ENCODE data around the gene RAB22A. TPM values are rescaled to one million over a fixed set of nuclear protein-coding genes. Genes with fewer than 3 reads are reported as not detected.

The RAB22A gene
- total and polyA plus RNA-seq, 2 donors (not counting 3 experiments of a cell fraction or from before 2014, with no cell fraction given), result 8.6 to 16.3 TPM

- ChIA-PET CTCF (interaction anchor here (1.4 to 1.9 kb wide), 2 partner anchors 14 to 15 kb away, joined by 3 to 4 read pairs; no protein-coding TSS in a partner anchor), POLR2A (no interaction called here)
- Histone ChIP-seq H3K27me3 (ENCODE audit: control insufficient read depth in 2 of 2, insufficient read depth in 2 of 2, low read length in 2 of 2) (no peaks in the 10 kb centered on the region), H3K36me3 (ENCODE audit: control insufficient read depth in 2 of 2, extremely low read depth in 1 of 2, insufficient read depth in 2 of 2, low read length in 2 of 2) (peaks cover 4 to 6% of the 10 kb centered on the region in 2 experiments), H3K9me3 (replicated peaks; ENCODE audit: control insufficient read depth, insufficient read depth, low read length) (no peaks in the 10 kb centered on the region), H3K9me1 (replicated peaks; ENCODE audit: control insufficient read depth, extremely low read depth, insufficient read depth, low read length) (no peaks in the 10 kb centered on the region), H2AFZ (ENCODE audit: low read depth, low read length) (no peak overlapping the region), H3K4me3 (replicated peaks in 1 of 3; ENCODE audit: insufficient read depth in 1 of 3, low read depth in 1 of 3, low read length in 3 of 3) (no peak overlapping the region), H4K20me1 (replicated peaks; ENCODE audit: control insufficient read depth, extremely low read depth, insufficient read depth, low read length) (no peaks in the 10 kb centered on the region), H3K27ac (ENCODE audit: insufficient read depth, low read depth, low read length) (no peak overlapping the region), H3K4me1 (ENCODE audit: control insufficient read depth, extremely low read depth, insufficient read depth, low read length) (peaks cover 12% of the 10 kb centered on the region), H3K79me2 (ENCODE audit: control insufficient read depth, insufficient read depth, low read length) (peaks cover 5% of the 10 kb centered on the region), H3K4me2 (ENCODE audit: insufficient read depth, low read length) (no peak overlapping the region), H3K9ac (replicated peaks; ENCODE audit: extremely low read depth, insufficient read depth, low read length) (no peak overlapping the region)
- dilution Hi-C loops (cut with MboI; ENCODE audit: extremely low pct_ligation_motif_present, low sequenced_read_pairs), result no loop called here
- FAIRE-seq (no peak), DNase-seq (ENCODE audit: low read depth, low spot score) (no peak)
- intact Hi-C loops (cut with micrococcal nuclease), result no loop called here
- BruUV-seq (replicated peaks), result no TSS peak
- TF ChIP-seq MYC (IDR thresholded peaks at IDR 0.05; ENCODE audit: low read depth, low read length), result no peak
These were observed 49.5 kb upstream of the RAB22A start for GRCh38 chr20:58260006-58260405.

GRCh38 chr20:58261660-58262059 lies 47.9 kb upstream of the RAB22A start:
- Histone ChIP-seq H2AFZ (ENCODE audit: low read depth, low read length) (no peak overlapping the region), H3K4me3 (replicated peaks in 1 of 3; ENCODE audit: insufficient read depth in 1 of 3, low read depth in 1 of 3, low read length in 3 of 3) (no peak overlapping the region), H3K27me3 (ENCODE audit: control insufficient read depth in 2 of 2, insufficient read depth in 2 of 2, low read length in 2 of 2) (no peaks in the 10 kb centered on the region), H3K27ac (ENCODE audit: insufficient read depth, low read depth, low read length) (no peak overlapping the region), H3K9me1 (replicated peaks; ENCODE audit: control insufficient read depth, extremely low read depth, insufficient read depth, low read length) (no peaks in the 10 kb centered on the region), H3K4me2 (ENCODE audit: insufficient read depth, low read length) (no peak overlapping the region), H4K20me1 (replicated peaks; ENCODE audit: control insufficient read depth, extremely low read depth, insufficient read depth, low read length) (no peaks in the 10 kb centered on the region), H3K9ac (replicated peaks; ENCODE audit: extremely low read depth, insufficient read depth, low read length) (no peak overlapping the region), H3K4me1 (ENCODE audit: control insufficient read depth, extremely low read depth, insufficient read depth, low read length) (peaks cover 9% of the 10 kb centered on the region), H3K36me3 (ENCODE audit: control insufficient read depth in 2 of 2, extremely low read depth in 1 of 2, insufficient read depth in 2 of 2, low read length in 2 of 2) (peaks cover 6 to 8% of the 10 kb centered on the region in 2 experiments), H3K79me2 (ENCODE audit: control insufficient read depth, insufficient read depth, low read length) (peaks cover 5% of the 10 kb centered on the region), H3K9me3 (replicated peaks; ENCODE audit: control insufficient read depth, insufficient read depth, low read length) (no peaks in the 10 kb centered on the region)
- dilution Hi-C loops (cut with MboI; ENCODE audit: extremely low pct_ligation_motif_present, low sequenced_read_pairs) (no loop called here), intact Hi-C loops (cut with micrococcal nuclease) (no loop called here)
- DNase-seq (ENCODE audit: low read depth, low spot score) (no peak), FAIRE-seq (no peak)
- ChIA-PET POLR2A (no interaction called here), CTCF (no interaction called here)
- no TSS peak for BruUV-seq (replicated peaks)
- no peak for TF ChIP-seq GATA2 (IDR thresholded peaks at IDR 0.05; ENCODE audit: insufficient read depth, insufficient read length, low read depth, low read length)
